H1 (cell line): ENCODE measurements around the gene ZNF77. TPM values are rescaled to one million over a fixed set of nuclear protein-coding genes. Genes with fewer than 3 reads are reported as not detected.

Source experiments
- CTCF ChIA-PET: fragments of 300-600 bp; sonication (Branson Sonifier 250); formaldehyde crosslinking; loops from one replicate; lab custom pipeline; 2021; ENCODE audit not compliant: partially characterized antibody; lab: Charles Lee
- POLR2A ChIA-PET: fragments of 300-600 bp; sonication (Branson Sonifier 250); formaldehyde crosslinking; loops from one replicate; lab custom pipeline; 2021; ENCODE audit warnings: inconsistent platforms; ENCODE audit not compliant: partially characterized antibody; lab: Charles Lee
- DNase-seq, 2 experiments: peaks; one replicate each; pipeline versions ENCODE4 v3.0.0 to v3.0.0-alpha.2; 2010 to 2022; ENCODE audit warnings: low spot score in 2 of 2, low read depth in 1 of 2, mixed read lengths in 1 of 2
- FAIRE-seq: peaks from 2 replicates; lab custom pipeline; 2011; peaks lifted over from hg19 to GRCh38; lab: Jason Lieb, UNC
- H2AFZ ChIP-seq: 2 replicates; pipeline ENCODE4 v1.8.1; 2012; ENCODE audit warnings: low read length, inconsistent platforms
- H2AK5ac ChIP-seq: 2 replicates; pipeline ENCODE4 v1.6.1; 2013; ENCODE audit warnings: low read depth, low read length
- H2BK120ac ChIP-seq: replicated peaks from 2 replicates; pipeline ENCODE3; 2013; ENCODE audit warnings: low read depth, low read length, inconsistent platforms
- H2BK12ac ChIP-seq: 2 replicates; pipeline ENCODE4 v1.6.1; 2013; ENCODE audit warnings: low read depth, low read length
- H2BK15ac ChIP-seq: 2 replicates; pipeline ENCODE4 v1.6.1; 2013; ENCODE audit warnings: low read length
- H2BK20ac ChIP-seq: 2 replicates; pipeline ENCODE4 v1.6.1; 2013; ENCODE audit warnings: low read length
- H2BK5ac ChIP-seq: 2 replicates; pipeline ENCODE4 v1.6.1; 2013; ENCODE audit warnings: low read depth, low read length
- H3K14ac ChIP-seq: 2 replicates; pipeline ENCODE4 v1.6.1; 2013; ENCODE audit warnings: inconsistent platforms; ENCODE audit not compliant: insufficient read length
- H3K18ac ChIP-seq: 2 replicates; pipeline ENCODE4 v1.6.1; 2013; ENCODE audit warnings: low read length; ENCODE audit errors: extremely low read depth
- H3K23ac ChIP-seq: 2 replicates; pipeline ENCODE4 v1.6.1; 2013; ENCODE audit warnings: inconsistent platforms; ENCODE audit not compliant: insufficient read length
- H3K23me2 ChIP-seq: 2 replicates; pipeline ENCODE4 v1.6.1; 2013; ENCODE audit warnings: low read depth, low read length
- H3K27ac ChIP-seq: 2 replicates; pipeline ENCODE4 v1.6.1; 2011; ENCODE audit warnings: low read depth, low read length, inconsistent platforms
- H3K27me3 ChIP-seq, 4 experiments: replicated peaks in 1 of 4; 1 replicate in 1 of 4; 2 replicates in 3 of 4; pipeline versions ENCODE4 v1.6.1 to v1.8.1; 2011 to 2013; ENCODE audit warnings: low read length in 3 of 4, mild to moderate bottlenecking in 3 of 4, inconsistent platforms in 2 of 4, mixed read lengths in 2 of 4, moderate library complexity in 1 of 4; ENCODE audit not compliant: control insufficient read depth in 3 of 4, insufficient read depth in 3 of 4; ENCODE audit errors: extremely low read depth in 1 of 4
- H3K36me3 ChIP-seq, 4 experiments: 2 replicates each; pipeline versions ENCODE4 v1.6.1 to v1.8.1; 2011 to 2013; ENCODE audit warnings: mild to moderate bottlenecking in 4 of 4, low read length in 3 of 4, moderate library complexity in 2 of 4, control low read depth in 1 of 4, inconsistent platforms in 1 of 4; ENCODE audit not compliant: insufficient read depth in 4 of 4, control insufficient read depth in 2 of 4
- H3K4ac ChIP-seq: replicated peaks from 2 replicates; pipeline ENCODE3; 2013; ENCODE audit warnings: low read length, low read depth, mixed read lengths, inconsistent platforms; ENCODE audit not compliant: insufficient read length
- H3K4me1 ChIP-seq, 4 experiments: replicated peaks in 1 of 4; 1 replicate in 1 of 4; 2 replicates in 3 of 4; pipeline versions ENCODE4 v1.6.1 to v1.8.1; 2011 to 2013; ENCODE audit warnings: low read length in 3 of 4, inconsistent platforms in 2 of 4, mixed read lengths in 1 of 4; ENCODE audit not compliant: insufficient read depth in 4 of 4, control insufficient read depth in 3 of 4
- H3K4me2 ChIP-seq, 2 experiments: 2 replicates each; pipeline versions ENCODE4 v1.6.1 to v1.8.1; 2011 to 2013; ENCODE audit warnings: low read depth in 2 of 2, low read length in 2 of 2, control low read depth in 1 of 2, inconsistent platforms in 1 of 2, mild to moderate bottlenecking in 1 of 2; ENCODE audit not compliant: insufficient read depth in 1 of 2
- H3K4me3 ChIP-seq, 4 experiments: fragments of 200-600, 300-600 bp in 1 of 4; sonication (generic), shearing (Covaris generic), sonication (Bioruptor Twin) in 1 of 4; 2 replicates each; pipeline versions ENCODE4 v1.5.1 to v1.8.1; 2011 to 2016; ENCODE audit warnings: low read length in 4 of 4, low read depth in 3 of 4, control low read depth in 2 of 4, inconsistent platforms in 2 of 4, mild to moderate bottlenecking in 2 of 4, mixed read lengths in 1 of 4, moderate library complexity in 1 of 4; ENCODE audit not compliant: insufficient read depth in 2 of 4; ENCODE audit errors: extremely low read depth in 1 of 4
- H3K56ac ChIP-seq: replicated peaks from 2 replicates; pipeline ENCODE3; 2013; ENCODE audit warnings: low read depth, mild to moderate bottlenecking, mixed read lengths, low read length, inconsistent platforms; ENCODE audit not compliant: insufficient read length
- H3K79me1 ChIP-seq: 2 replicates; pipeline ENCODE4 v1.6.1; 2013; ENCODE audit warnings: low read depth, low read length, control low read depth
- H3K79me2 ChIP-seq, 2 experiments: 2 replicates each; pipeline versions ENCODE4 v1.6.1 to v1.8.1; 2012 to 2013; ENCODE audit warnings: low read length in 2 of 2, mild to moderate bottlenecking in 2 of 2, inconsistent platforms in 1 of 2; ENCODE audit not compliant: insufficient read depth in 2 of 2, control insufficient read depth in 1 of 2
- H3K9ac ChIP-seq, 4 experiments: replicated peaks in 1 of 4; 1 replicate in 1 of 4; 2 replicates in 3 of 4; pipeline versions ENCODE4 v1.6.1 to v1.8.1; 2011 to 2013; ENCODE audit warnings: low read depth in 3 of 4, low read length in 3 of 4, control low read depth in 2 of 4, mild to moderate bottlenecking in 2 of 4, moderate library complexity in 2 of 4, inconsistent platforms in 1 of 4; ENCODE audit errors: extremely low read depth in 1 of 4
- H3K9me3 ChIP-seq, 2 experiments: 2 replicates each; pipeline versions ENCODE4 v1.6.1 to v1.8.1; 2012 to 2013; ENCODE audit warnings: mild to moderate bottlenecking in 2 of 2, moderate library complexity in 2 of 2, control low read depth in 1 of 2, inconsistent platforms in 1 of 2, low read depth in 1 of 2, low read length in 1 of 2, mixed read lengths in 1 of 2; ENCODE audit not compliant: insufficient read depth in 2 of 2
- H4K20me1 ChIP-seq, 2 experiments: replicated peaks in 1 of 2; 2 replicates each; pipeline versions ENCODE3 to v1.8.1; 2011 to 2013; ENCODE audit warnings: inconsistent platforms in 2 of 2, low read length in 2 of 2, mild to moderate bottlenecking in 1 of 2; ENCODE audit not compliant: insufficient read depth in 2 of 2, control insufficient read depth in 1 of 2
- H4K5ac ChIP-seq: 2 replicates; pipeline ENCODE4 v1.6.1; 2013; ENCODE audit warnings: low read length, low read depth, mixed read lengths, inconsistent platforms; ENCODE audit not compliant: insufficient read length
- H4K8ac ChIP-seq: 2 replicates; pipeline ENCODE4 v1.8.0; 2013; ENCODE audit warnings: mild to moderate bottlenecking, moderate library complexity, low read length, inconsistent platforms; ENCODE audit not compliant: insufficient read depth; ENCODE audit errors: extremely low read depth
- H4K91ac ChIP-seq: replicated peaks from 2 replicates; pipeline ENCODE3; 2013; ENCODE audit warnings: low read length, mixed read lengths, inconsistent platforms; ENCODE audit not compliant: insufficient read length
- EP300 ChIP-seq, 2 experiments: IDR thresholded peaks; 1 replicate in 1 of 2; 2 replicates in 1 of 2; pipeline ENCODE4 v1.6.1; 2011 to 2012; ENCODE audit warnings: low read depth in 2 of 2, low read length in 2 of 2, mild to moderate bottlenecking in 2 of 2, borderline replicate concordance in 1 of 2, inconsistent platforms in 1 of 2, moderate library complexity in 1 of 2
- HDAC2 ChIP-seq, 2 experiments: fragments of 300-600 bp in 1 of 2; sonication (generic) in 1 of 2; IDR thresholded peaks; 2 replicates each; pipeline ENCODE4 v1.6.1; 2011 to 2012; ENCODE audit warnings: low read depth in 2 of 2, low read length in 2 of 2, mild to moderate bottlenecking in 2 of 2, moderate library complexity in 2 of 2, borderline replicate concordance in 1 of 2, inconsistent platforms in 1 of 2
- MAFK ChIP-seq: IDR thresholded peaks from 2 replicates; pipeline ENCODE4 v1.6.1; 2012; ENCODE audit warnings: low read depth, mild to moderate bottlenecking, improper control_type of control experiment, low read length
- RAD21 ChIP-seq, 2 experiments: IDR thresholded peaks in 1 of 2; conservative IDR thresholded peaks in 1 of 2; 2 replicates each; pipeline ENCODE4 v1.6.1; 2011; ENCODE audit warnings: low read depth in 2 of 2, low read length in 2 of 2, improper control_type of control experiment in 1 of 2, inconsistent platforms in 1 of 2, mild to moderate bottlenecking in 1 of 2, moderate library complexity in 1 of 2
- RBBP5 ChIP-seq: IDR thresholded peaks from 2 replicates; pipeline ENCODE4 v1.7.1; 2012; ENCODE audit warnings: low read depth, mild to moderate bottlenecking, inconsistent platforms, low read length, moderate library complexity, borderline replicate concordance
- SIRT6 ChIP-seq: IDR thresholded peaks from one replicate; pipeline ENCODE4 v1.7.1; 2012; ENCODE audit warnings: low read length, inconsistent platforms
- SP1 ChIP-seq: IDR thresholded peaks from 2 replicates; pipeline ENCODE4 v1.6.1; 2011; ENCODE audit warnings: low read depth, low read length
- SRF ChIP-seq: IDR thresholded peaks from 2 replicates; pipeline ENCODE4 v1.6.1; 2011; ENCODE audit warnings: mild to moderate bottlenecking, low read depth, low read length, moderate library complexity
- WGBS, 2 experiments: shearing (Covaris generic) in 1 of 2; methylation state at CpG; one replicate each; pipeline versions ENCODE4 v1.1.6 to v1.1.7; 2013 to 2015; ENCODE audit warnings: low lambda C conversion rate in 2 of 2, mixed read lengths in 2 of 2, inconsistent platforms in 1 of 2, low coverage in 1 of 2, missing lambda C conversion rate in 1 of 2; ENCODE audit not compliant: insufficient replicate concordance in 2 of 2, insufficient coverage in 1 of 2, insufficient read length in 1 of 2; ENCODE audit errors: extremely low coverage in 1 of 2, missing lambda C conversion rate in 1 of 2; 5-methylcytosine and 5-hydroxymethylcytosine counted together
- polyA plus RNA-seq, 7 experiments: library from polyadenylated mRNA; depleted of rRNA in 3 of 7; stranded (reverse) in 5 of 7; unstranded in 2 of 7; fragments of >200 nt in 5 of 7; fragments of 200-250 nt in 2 of 7; gene quantifications; 1 replicate in 5 of 7; 2 replicates in 1 of 7; 4 replicates in 1 of 7; pipeline versions ENCODE4 v1.2.1 to v1.2.3, GENCODE V29; 2011 to 2013; ENCODE audit warnings: missing spikeins in 2 of 7, mixed read lengths in 2 of 7
- total RNA-seq: library from RNA; stranded (reverse); fragmentation: NEBNext Ultra II Directional; extraction: Animal tissue kit (Norgen Biotek cat#: 25700); gene quantifications from 2 replicates; pipeline ENCODE4 v1.2.1, GENCODE V29; 2021
- TF ChIP-seq, protein P1 (sequence below): IDR thresholded peaks from 2 replicates; pipeline ENCODE4 v1.6.1; 2011; ENCODE audit warnings: low read length, improper control_type of control experiment
- TF ChIP-seq, protein P2 (sequence below): IDR thresholded peaks from 2 replicates; pipeline ENCODE4 v1.6.1; 2012; ENCODE audit warnings: inconsistent platforms

ZNF77 gene
- total and polyA plus RNA-seq, 2 of the 8 experiments (the other 6 are each of a cell fraction or from before 2014, with no cell fraction given) = 2.9 to 4.7 TPM

DNA sequence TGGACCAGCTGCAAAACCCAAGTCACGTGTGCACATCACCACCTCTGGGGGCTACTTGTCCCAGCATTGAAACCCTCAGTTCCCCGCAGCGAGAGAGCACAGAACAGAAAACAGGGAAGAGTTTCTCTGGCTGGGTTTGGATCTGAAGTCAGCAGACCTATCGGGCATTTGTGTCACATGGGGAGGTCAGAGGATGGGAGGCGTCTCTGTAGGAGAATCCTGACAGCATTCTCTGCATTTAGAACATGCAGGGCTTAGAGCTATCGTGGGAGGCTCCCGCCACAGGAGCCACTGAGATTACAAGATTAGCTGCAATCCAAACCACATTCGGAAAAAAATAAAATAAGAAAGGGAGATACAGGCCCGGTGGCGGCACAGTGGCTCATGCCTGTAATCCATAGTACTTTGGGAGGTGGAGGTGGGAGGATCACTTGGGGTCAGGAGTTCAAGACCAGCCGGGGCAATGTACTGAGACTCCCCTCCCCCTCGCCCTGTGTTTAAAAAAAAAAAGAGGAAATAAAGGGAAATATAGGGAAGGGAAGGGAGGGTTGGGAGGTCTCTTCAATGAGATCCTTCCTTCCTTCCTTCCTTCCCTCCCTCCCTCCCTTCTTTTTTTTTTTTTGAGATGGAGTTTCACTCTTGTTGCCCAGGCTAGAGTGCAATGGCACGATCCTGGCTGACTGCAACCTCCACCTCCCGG, 29.7 kb upstream of the ZNF77 start:
- POLR2A ChIA-PET = interaction anchor here (1.2 to 4.3 kb wide), 3 partner anchors 12 to 129 kb away, joined by 3 to 20 read pairs (median 3); no protein-coding TSS in a partner anchor
- H3K4me3 ChIP-seq = no peak overlapping the region
- H2AK5ac ChIP-seq = no peak overlapping the region
- FAIRE-seq (no peak), DNase-seq (no peak)
- no peaks in the 10 kb centered on the region for H3K79me2 ChIP-seq
- H3K23ac ChIP-seq = no peak overlapping the region
- H3K9me3 ChIP-seq = no peaks in the 10 kb centered on the region
- H2AFZ ChIP-seq = no peak overlapping the region
- H3K23me2 ChIP-seq = peaks cover 8% of the 10 kb centered on the region; the same call in 1 of the 2 replicates
- no peak overlapping the region for H3K18ac ChIP-seq
- 82% methylated on average over 14 of the region's 14 CpGs; no CpG with 5 or more reads in 1 of the 2 experiments for WGBS, 2 experiments
- H3K27me3 ChIP-seq = peaks cover 0 to 13% (median 10%) of the 10 kb centered on the region in 4 experiments; a peak in 6 of 7 replicates
- H2BK120ac ChIP-seq = no peak overlapping the region
- CTCF ChIA-PET = interaction anchor here (1.4 to 3.0 kb wide), 4 partner anchors 12 to 134 kb away, joined by 3 to 10 read pairs (median 6); no protein-coding TSS in a partner anchor
- H2BK15ac ChIP-seq = no peak overlapping the region
- H2BK5ac ChIP-seq = no peak overlapping the region
- no peaks in the 10 kb centered on the region for H3K36me3 ChIP-seq
- no peak overlapping the region for H4K8ac ChIP-seq
- H3K9ac ChIP-seq = no peak overlapping the region
- H3K4me1 ChIP-seq = peaks cover 0 to 11% (median 7%) of the 10 kb centered on the region in 4 experiments; a peak in 5 of 7 replicates
- H2BK20ac ChIP-seq = no peak overlapping the region
- H3K56ac ChIP-seq = no peak overlapping the region
- H4K5ac ChIP-seq = no peak overlapping the region
- H3K4ac ChIP-seq = no peak overlapping the region
- H4K91ac ChIP-seq = no peak overlapping the region
- H3K14ac ChIP-seq = no peak overlapping the region
- no peaks in the 10 kb centered on the region for H4K20me1 ChIP-seq
- no peak overlapping the region for H3K27ac ChIP-seq
- H3K79me1 ChIP-seq = no peaks in the 10 kb centered on the region
- no peak overlapping the region for H3K4me2 ChIP-seq
- no peak overlapping the region for H2BK12ac ChIP-seq
- TF ChIP-seq MAFK = no peak
- TF ChIP-seq, protein P1, sequence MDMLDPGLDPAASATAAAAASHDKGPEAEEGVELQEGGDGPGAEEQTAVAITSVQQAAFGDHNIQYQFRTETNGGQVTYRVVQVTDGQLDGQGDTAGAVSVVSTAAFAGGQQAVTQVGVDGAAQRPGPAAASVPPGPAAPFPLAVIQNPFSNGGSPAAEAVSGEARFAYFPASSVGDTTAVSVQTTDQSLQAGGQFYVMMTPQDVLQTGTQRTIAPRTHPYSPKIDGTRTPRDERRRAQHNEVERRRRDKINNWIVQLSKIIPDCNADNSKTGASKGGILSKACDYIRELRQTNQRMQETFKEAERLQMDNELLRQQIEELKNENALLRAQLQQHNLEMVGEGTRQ = no peak
- TF ChIP-seq EP300 (IDR thresholded peaks at IDR 0.05; ENCODE audit: borderline replicate concordance in 1 of 2, low read depth in 2 of 2, low read length in 2 of 2) = no peak
- TF ChIP-seq RBBP5 = no peak
- TF ChIP-seq HDAC2 (IDR thresholded peaks at IDR 0.05; ENCODE audit: borderline replicate concordance in 1 of 2, low read depth in 2 of 2, low read length in 2 of 2) = no peak
- TF ChIP-seq, protein P2, sequence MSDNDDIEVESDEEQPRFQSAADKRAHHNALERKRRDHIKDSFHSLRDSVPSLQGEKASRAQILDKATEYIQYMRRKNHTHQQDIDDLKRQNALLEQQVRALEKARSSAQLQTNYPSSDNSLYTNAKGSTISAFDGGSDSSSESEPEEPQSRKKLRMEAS = no peak
- TF ChIP-seq SP1 = no peak
- no peak for TF ChIP-seq SIRT6
- TF ChIP-seq RAD21 (IDR thresholded peaks at IDR 0.05 in 1 of 2, conservative IDR thresholded peaks at IDR 0.05 in 1 of 2; ENCODE audit: low read depth in 2 of 2, low read length in 2 of 2) = no peak
- TF ChIP-seq SRF = no peak
